Sigmoid colon (tissue), 7 donors: Measurements from ENCODE around the gene BSG. TPM values are rescaled to one million over a fixed set of nuclear protein-coding genes. Genes with fewer than 3 reads are reported as not detected.
"Not testable (repeated sequence)": the region's sequence is repeated elsewhere in the genome, so short reads cannot be mapped to it uniquely, and the experiment has no call there.

Source experiments
- DNase-seq: peaks from one replicate; pipeline ENCODE4 v3.0.0-alpha.2; 2019
- H3K27ac ChIP-seq, 4 donors: fragments of 200-600 bp; sonication (generic); one replicate each; pipeline ENCODE4 v1.5.1; 2016 to 2019; ENCODE audit warnings: mild to moderate bottlenecking in 1 of 4
- H3K27me3 ChIP-seq, 3 donors: fragments of 200-600 bp; sonication (generic); one replicate each; pipeline ENCODE4 v1.5.1; 2019; ENCODE audit warnings: mild to moderate bottlenecking in 1 of 3
- H3K36me3 ChIP-seq, 4 donors: fragments of 200-600 bp; sonication (generic); one replicate each; pipeline ENCODE4 v1.5.1; 2016 to 2019
- H3K4me1 ChIP-seq, 4 donors: fragments of 200-600 bp; sonication (generic); one replicate each; pipeline ENCODE4 v1.5.1; 2017 to 2019
- H3K4me3 ChIP-seq, 4 donors: fragments of 200-600 bp; sonication (generic); one replicate each; pipeline ENCODE4 v1.5.1; 2017 to 2019; ENCODE audit warnings: mild to moderate bottlenecking in 2 of 4, moderate library complexity in 1 of 4
- H3K9me3 ChIP-seq, 4 donors: fragments of 200-600 bp in 3 of 4; sonication (generic) in 3 of 4; one replicate each; pipeline versions ENCODE4 v1.5.1 to v1.6.1; 2013 to 2019
- CTCF ChIP-seq, 4 experiments: fragments of 450-650 bp in 3 of 4; fragments of 200-600 bp in 1 of 4; IDR thresholded peaks; one replicate each; pipeline ENCODE4 v1.5.1; 2016 to 2019; ENCODE audit warnings: antibody characterized with exemption in 4 of 4, mild to moderate bottlenecking in 3 of 4, moderate library complexity in 2 of 4
- EP300 ChIP-seq, 4 donors: sonication (generic); formaldehyde crosslinking; IDR thresholded peaks; one replicate each; pipeline ENCODE4 v1.6.1; 2017; ENCODE audit warnings: antibody characterized with exemption in 4 of 4
- POLR2A ChIP-seq, 2 donors: fragments of 450-650 bp; IDR thresholded peaks; one replicate each; pipeline ENCODE4 v1.6.1; 2016; ENCODE audit warnings: antibody characterized with exemption in 2 of 2, mild to moderate bottlenecking in 2 of 2, moderate library complexity in 2 of 2
- POLR2AphosphoS5 ChIP-seq, 4 donors: sonication (generic); formaldehyde crosslinking; IDR thresholded peaks; one replicate each; pipeline ENCODE4 v1.6.1; 2017; ENCODE audit warnings: antibody characterized with exemption in 4 of 4
- WGBS, 2 donors: extraction: QIAGEN DNeasy Blood & Tissue Kit; methylation state at CpG; one replicate each; pipeline ENCODE4 v1.1.7; 2013; 5-methylcytosine and 5-hydroxymethylcytosine counted together
- intact Hi-C: fragments of 100-400 bp; cut with DNase I; formaldehyde crosslinking; loops from one replicate; pipeline ENCODE4 v1.15.1; 2023
- polyA plus RNA-seq, 3 donors: library from polyadenylated mRNA; stranded (reverse); fragments of 200-250 nt; gene quantifications; one replicate each; pipeline ENCODE4 v1.2.3, GENCODE V29; 2013
- total RNA-seq, 4 donors: library from RNA; depleted of rRNA; stranded (reverse); fragments of >200 nt; gene quantifications; one replicate each; pipeline ENCODE4 v1.1.0, GENCODE V29; 2016
- donor health status: healthy with polysubstance abuse.
- donor health status: Bipolar disorder and iron deficiency.
- donor health status: healthy.

BSG gene
- total and polyA plus RNA-seq, 7 donors, result 218 to 715 (median 475) TPM

DNA sequence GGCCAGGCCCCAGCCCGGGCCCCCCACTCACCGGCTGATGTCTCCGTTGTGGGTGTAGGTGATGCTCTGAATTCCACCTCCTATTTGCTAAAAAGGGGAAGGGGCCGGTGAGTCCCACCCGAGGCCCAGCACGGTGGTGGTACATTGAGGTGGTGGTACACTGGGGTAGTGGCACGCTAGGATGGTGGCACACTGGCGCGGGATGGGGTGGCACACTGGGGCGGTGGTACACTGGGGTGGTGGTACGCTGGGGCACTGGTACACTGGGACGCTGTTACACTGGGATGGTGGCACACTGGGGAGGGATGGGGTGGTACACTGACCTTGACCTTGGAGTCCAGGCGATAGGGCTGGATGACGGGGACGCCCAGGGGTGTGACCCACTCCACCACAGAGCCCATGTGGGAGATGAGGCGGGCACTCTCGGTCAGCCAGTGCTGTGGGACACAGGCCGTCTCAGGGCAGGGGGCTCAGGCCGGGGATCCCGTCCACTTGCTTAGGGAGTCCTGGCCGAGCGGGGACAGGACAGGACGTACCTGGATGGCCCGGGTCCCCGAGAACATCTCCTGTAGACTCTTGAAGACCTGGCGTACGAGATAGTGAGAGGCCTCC is 46.4 kb downstream of the BSG start:
- H3K36me3 ChIP-seq, result peaks cover 39 to 68% (median 48%) of the 10 kb centered on the region in 4 donors

DNA sequence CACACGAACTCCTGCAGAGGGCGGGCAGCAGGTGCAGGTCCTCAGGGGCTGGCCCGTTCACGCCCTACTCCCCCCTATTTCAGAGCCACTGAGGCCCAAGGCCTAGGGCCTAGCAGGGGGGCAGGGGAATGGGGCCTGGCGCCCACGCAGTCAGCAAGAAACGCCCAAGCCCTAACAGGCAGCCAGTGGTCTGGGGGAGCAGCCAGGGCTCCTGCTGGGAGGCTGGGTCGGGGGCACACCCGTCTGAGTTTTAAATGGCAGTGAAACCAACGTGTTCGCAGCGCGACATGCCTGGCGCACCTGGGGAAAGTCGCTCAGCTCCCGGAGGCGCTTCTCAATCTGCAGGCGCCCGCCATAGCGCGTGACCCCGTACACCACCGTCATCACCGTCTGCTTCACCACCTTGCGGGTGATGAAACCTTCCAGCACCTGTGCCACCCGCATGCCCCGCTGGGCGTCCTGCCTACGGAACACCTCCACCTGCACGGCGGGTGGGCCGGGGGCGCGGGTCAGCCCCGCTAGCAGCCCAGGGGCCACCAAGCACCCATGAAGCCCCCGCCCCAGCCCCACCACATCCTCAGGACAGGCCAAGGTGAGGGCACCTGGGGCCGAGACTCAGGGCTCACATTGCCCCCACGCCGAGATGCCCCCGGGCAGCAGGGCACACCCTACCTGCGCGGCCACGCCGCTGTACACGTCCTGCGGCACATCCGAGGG is 47.0 kb downstream of the BSG start:
- 94% methylated on average over 47 of the region's 47 CpGs for WGBS, 2 donors
- intact Hi-C loops, result no loop called here
- no peaks in the 10 kb centered on the region for H3K9me3 ChIP-seq
- no peak for DNase-seq
- peaks cover 39 to 75% (median 48%) of the 10 kb centered on the region in 4 donors for H3K36me3 ChIP-seq
- peaks cover 8 to 28% (median 15%) of the 10 kb centered on the region in 3 donors for H3K27me3 ChIP-seq
- peaks cover 0 to 8% (median 3%) of the 10 kb centered on the region in 4 donors for H3K4me1 ChIP-seq
- no peak overlapping the region for H3K4me3 ChIP-seq
- H3K27ac ChIP-seq, result no peak overlapping the region
- TF ChIP-seq CTCF (IDR thresholded peaks at IDR 0.05) (no peak), EP300 (IDR thresholded peaks at IDR 0.05) (no peak), POLR2AphosphoS5 (IDR thresholded peaks at IDR 0.05) (no peak), POLR2A (IDR thresholded peaks at IDR 0.05) (no peak)

More for the DNA sequence above, 46.4 kb downstream of the BSG start:
- Histone ChIP-seq H3K27me3 (peaks cover 8 to 28% (median 15%) of the 10 kb centered on the region in 3 donors), H3K4me1 (peaks cover 0 to 6% (median 2%) of the 10 kb centered on the region in 4 donors), H3K4me3 (no peak overlapping the region), H3K27ac (no peak overlapping the region), H3K9me3 (no peaks in the 10 kb centered on the region)
- TF ChIP-seq EP300 (IDR thresholded peaks at IDR 0.05) (no peak), CTCF (IDR thresholded peaks at IDR 0.05) (no peak), POLR2AphosphoS5 (IDR thresholded peaks at IDR 0.05) (no peak), POLR2A (IDR thresholded peaks at IDR 0.05) (no peak)
- no peak for DNase-seq
- intact Hi-C loops, result no loop called here
- 93 to 95% methylated on average over 27 of the region's 27 CpGs for WGBS, 2 donors

- DNase-seq, result no peak
- Histone ChIP-seq H3K4me1 (peaks cover 0 to 8% (median 3%) of the 10 kb centered on the region in 4 donors), H3K27ac (no peak overlapping the region), H3K36me3 (peaks cover 39 to 83% (median 50%) of the 10 kb centered on the region in 4 donors), H3K27me3 (peaks cover 8 to 28% (median 15%) of the 10 kb centered on the region in 3 donors), H3K4me3 (no peak overlapping the region), H3K9me3 (no peaks in the 10 kb centered on the region)
- intact Hi-C loops, result no loop called here
- WGBS, 2 donors, result 96% methylated on average over 49 to 50 of the region's 51 CpGs
- TF ChIP-seq EP300 (IDR thresholded peaks at IDR 0.05) (no peak), CTCF (IDR thresholded peaks at IDR 0.05) (no peak), POLR2A (IDR thresholded peaks at IDR 0.05) (no peak), POLR2AphosphoS5 (IDR thresholded peaks at IDR 0.05) (no peak)
Measured at GRCh38 chr19:620166-620862, 47.9 kb downstream of the BSG start.

GRCh38 chr19:621191-621590 is 48.8 kb downstream of the BSG start:
- Histone ChIP-seq H3K27me3 (peaks cover 8 to 28% (median 15%) of the 10 kb centered on the region in 3 donors), H3K36me3 (peaks cover 39 to 90% (median 50%) of the 10 kb centered on the region in 4 donors)
- intact Hi-C loops, H3K4me3 ChIP-seq, H3K4me1 ChIP-seq, DNase-seq, H3K9me3 ChIP-seq, H3K27ac ChIP-seq: not testable (repeated sequence)
- WGBS, 2 donors, result 96 to 97% methylated on average over 48 of the region's 48 CpGs

GRCh38 chr19:621819-622218 is 49.4 kb downstream of the BSG start:
- Histone ChIP-seq H3K36me3 (peaks cover 38 to 90% (median 50%) of the 10 kb centered on the region in 4 donors), H3K27me3 (peaks cover 3 to 22% (median 9%) of the 10 kb centered on the region in 3 donors), H3K4me1 (peaks cover 0 to 3% (median 0%) of the 10 kb centered on the region in 4 donors), H3K4me3 (no peak overlapping the region), H3K9me3 (no peaks in the 10 kb centered on the region), H3K27ac (no peak overlapping the region)
- 95 to 96% methylated on average over 24 of the region's 24 CpGs for WGBS, 2 donors
- intact Hi-C loops, result no loop called here
- TF ChIP-seq POLR2AphosphoS5 (IDR thresholded peaks at IDR 0.05), result no peak
- no peak for TF ChIP-seq POLR2A (IDR thresholded peaks at IDR 0.05)
- TF ChIP-seq EP300 (IDR thresholded peaks at IDR 0.05), result no peak
- no peak for TF ChIP-seq CTCF (IDR thresholded peaks at IDR 0.05)
- DNase-seq, result no peak
